ENCODE data around the gene WDR31. TPM values are rescaled to one million over a fixed set of nuclear protein-coding genes. Genes with fewer than 3 reads are reported as not detected.

WDR31 gene
- polyA plus RNA-seq, 2 of the 4 experiments (the other 2 are of a cell fraction): 1.9 to 2.9 TPM

GRCh38 chr9:113275157-113276131 lies 64.6 kb downstream of the WDR31 start, which contains the start of the genes CDC26 and PRPF4 (continued):
- TF ChIP-seq NFE2L2 (conservative IDR thresholded peaks at IDR 0.05; ENCODE audit: low read length) (no peak), PHF8 (IDR thresholded peaks at IDR 0.05; ENCODE audit: borderline replicate concordance, low read depth) (peak; percentile 88), E2F6 (IDR thresholded peaks at IDR 0.05; ENCODE audit: borderline replicate concordance, low read depth) (no peak), RCOR1 (IDR thresholded peaks at IDR 0.05; ENCODE audit: low read depth, low read length) (no peak), NPAS2 (CRISPR knock-in tag; IDR thresholded peaks at IDR 0.05; ENCODE audit: borderline replicate concordance) (no peak), RFX5 (IDR thresholded peaks at IDR 0.05) (no peak), ESRRA (IDR thresholded peaks at IDR 0.05; ENCODE audit: borderline replicate concordance, low read length) (no peak), ATOH8 (CRISPR knock-in tag; IDR thresholded peaks at IDR 0.05; ENCODE audit: low read depth) (no peak), RNF2 (IDR thresholded peaks at IDR 0.05; ENCODE audit: borderline replicate concordance, low read depth) (no peak), BCL3 (IDR thresholded peaks at IDR 0.05) (peak; percentile 84), SMC3 (IDR thresholded peaks at IDR 0.05) (no peak), MYC (IDR thresholded peaks at IDR 0.05; ENCODE audit: borderline replicate concordance, low read length) (peak; percentile 73), PBX3 (IDR thresholded peaks at IDR 0.05) (no peak), HEYL (CRISPR knock-in tag; IDR thresholded peaks at IDR 0.05) (no peak), NR3C1 (IDR thresholded peaks at IDR 0.05) (no peak), JUN (IDR thresholded peaks at IDR 0.05) (peak; percentile 73 to 90; a peak in 4 of 5 replicates), FOSL2 (IDR thresholded peaks at IDR 0.05) (no peak), FOSL2 (CRISPR knock-in tag; IDR thresholded peaks at IDR 0.05) (no peak), CHD4 (IDR thresholded peaks at IDR 0.05; ENCODE audit: borderline replicate concordance) (no peak), CBX2 (IDR thresholded peaks at IDR 0.05; ENCODE audit: borderline replicate concordance, low read depth) (no peak), EP300 (IDR thresholded peaks at IDR 0.05) (no peak), MAZ (IDR thresholded peaks at IDR 0.05; ENCODE audit: borderline replicate concordance, low read depth, low read length) (0 out of 2 replicates have a peak, but pooled peaks have one; percentile 35), HOXB13 (CRISPR knock-in tag; IDR thresholded peaks at IDR 0.05; ENCODE audit: low read depth) (no peak), CHD2 (IDR thresholded peaks at IDR 0.05; ENCODE audit: low read length, partially characterized antibody) (peak; percentile 76), POLR2AphosphoS2 (conservative IDR thresholded peaks at IDR 0.05; ENCODE audit: low read length) (no peak), FOXS1 (CRISPR knock-in tag; IDR thresholded peaks at IDR 0.05) (no peak)

Measured in A549 (cell line).